Transverse colon (tissue), 4 donors: Measurements from ENCODE around the gene SCAI. TPM values are rescaled to one million over a fixed set of nuclear protein-coding genes. Genes with fewer than 3 reads are reported as not detected.
A peak's percentile ranks its signal among the peaks of the same experiment; 100 is the strongest.

Experiments used
- DNase-seq: peaks from one replicate; pipeline ENCODE4 v3.0.0-alpha.2; 2019
- H3K27ac ChIP-seq, 4 donors: fragments of 200-600 bp; sonication (generic); 2 replicates each; pipeline ENCODE4 v1.5.1; 2016 to 2018; ENCODE audit warnings: inconsistent platforms in 4 of 4
- H3K27me3 ChIP-seq: fragments of 200-600 bp; sonication (generic); 2 replicates; pipeline ENCODE4 v1.5.1; 2017; ENCODE audit warnings: inconsistent platforms
- H3K36me3 ChIP-seq, 4 donors: fragments of 200-600 bp; sonication (generic); 2 replicates each; pipeline ENCODE4 v1.5.1; 2017 to 2019; ENCODE audit warnings: inconsistent platforms in 4 of 4
- H3K4me1 ChIP-seq, 4 donors: fragments of 200-600 bp; sonication (generic); 2 replicates each; pipeline ENCODE4 v1.5.1; 2017 to 2020; ENCODE audit warnings: inconsistent platforms in 4 of 4
- H3K4me3 ChIP-seq, 4 donors: fragments of 200-600 bp; sonication (generic); 1 replicate in 1 of 4; 2 replicates in 3 of 4; pipeline versions ENCODE4 v1.5.1 to v1.6.1; 2017 to 2019; ENCODE audit warnings: inconsistent platforms in 4 of 4
- H3K9me3 ChIP-seq, 2 donors: fragments of 200-600 bp; sonication (generic); 2 replicates each; pipeline ENCODE4 v1.5.1; 2017 to 2019; ENCODE audit warnings: inconsistent platforms in 2 of 2
- EP300 ChIP-seq: sonication (generic); formaldehyde crosslinking; IDR thresholded peaks from one replicate; pipeline ENCODE4 v1.6.1; 2017; ENCODE audit warnings: antibody characterized with exemption, low read depth
- POLR2A ChIP-seq: fragments of 450-650 bp; IDR thresholded peaks from one replicate; pipeline ENCODE4 v1.6.1; 2016; ENCODE audit warnings: antibody characterized with exemption, mild to moderate bottlenecking, moderate library complexity
- POLR2AphosphoS5 ChIP-seq, 3 donors: sonication (generic); formaldehyde crosslinking; IDR thresholded peaks; one replicate each; pipeline ENCODE4 v1.6.1; 2016; ENCODE audit warnings: antibody characterized with exemption in 3 of 3
- WGBS, 2 donors: methylation state at CpG; one replicate each; pipeline ENCODE4 v1.1.5; 2018; ENCODE audit warnings: low coverage in 1 of 2; 5-methylcytosine and 5-hydroxymethylcytosine counted together
- in situ Hi-C, 4 donors: fragments of 200-750 bp; cut with MboI; loops; one replicate each; pipeline versions ENCODE4 v1.15.0 to v1.15.1; 2017; ENCODE audit warnings: low sequenced_read_pairs in 3 of 4, low pct_ligation_motif_present in 1 of 4, low pct_unique_long_range_greater_than_20kb in 1 of 4
- intact Hi-C: fragments of 100-400 bp; cut with DNase I; formaldehyde crosslinking; loops from one replicate; pipeline ENCODE4 v1.15.1; 2023; ENCODE audit warnings: low total_unique reads
- total RNA-seq, 4 donors: library from RNA; depleted of rRNA; stranded (reverse); fragments of >200 nt; gene quantifications; one replicate each; pipeline ENCODE4 v1.1.0, GENCODE V29; 2016
- TF ChIP-seq, protein P1 (sequence below), 5 experiments: fragments of 200-600 bp in 3 of 5; fragments of 450-650 bp in 2 of 5; sonication (generic) in 3 of 5; IDR thresholded peaks; 1 replicate in 2 of 5; 2 replicates in 3 of 5; pipeline ENCODE4 v1.5.1; 2016 to 2017; ENCODE audit warnings: antibody characterized with exemption in 5 of 5, inconsistent platforms in 3 of 5, mild to moderate bottlenecking in 2 of 5, moderate library complexity in 1 of 5

The SCAI gene
- total RNA-seq, 4 donors from 2014 or later: 10.4 to 38.6 (median 13.2) TPM

GRCh38 chr9:125074976-125075375, 68.4 kb downstream of the SCAI start:
- TF ChIP-seq POLR2A: no peak
- TF ChIP-seq EP300: no peak
- TF ChIP-seq POLR2AphosphoS5 (IDR thresholded peaks at IDR 0.05): no peak
- Histone ChIP-seq H3K27me3 (no peaks in the 10 kb centered on the region), H3K36me3 (no peaks in the 10 kb centered on the region), H3K4me3 (no peak overlapping the region), H3K9me3 (no peaks in the 10 kb centered on the region), H3K27ac (no peak overlapping the region), H3K4me1 (no peaks in the 10 kb centered on the region)
- in situ Hi-C loops: no loop called here
- intact Hi-C loops: no loop called here
- 81 to 89% methylated on average over 2 of the region's 2 CpGs for WGBS, 2 donors
- no peak for DNase-seq

DNA sequence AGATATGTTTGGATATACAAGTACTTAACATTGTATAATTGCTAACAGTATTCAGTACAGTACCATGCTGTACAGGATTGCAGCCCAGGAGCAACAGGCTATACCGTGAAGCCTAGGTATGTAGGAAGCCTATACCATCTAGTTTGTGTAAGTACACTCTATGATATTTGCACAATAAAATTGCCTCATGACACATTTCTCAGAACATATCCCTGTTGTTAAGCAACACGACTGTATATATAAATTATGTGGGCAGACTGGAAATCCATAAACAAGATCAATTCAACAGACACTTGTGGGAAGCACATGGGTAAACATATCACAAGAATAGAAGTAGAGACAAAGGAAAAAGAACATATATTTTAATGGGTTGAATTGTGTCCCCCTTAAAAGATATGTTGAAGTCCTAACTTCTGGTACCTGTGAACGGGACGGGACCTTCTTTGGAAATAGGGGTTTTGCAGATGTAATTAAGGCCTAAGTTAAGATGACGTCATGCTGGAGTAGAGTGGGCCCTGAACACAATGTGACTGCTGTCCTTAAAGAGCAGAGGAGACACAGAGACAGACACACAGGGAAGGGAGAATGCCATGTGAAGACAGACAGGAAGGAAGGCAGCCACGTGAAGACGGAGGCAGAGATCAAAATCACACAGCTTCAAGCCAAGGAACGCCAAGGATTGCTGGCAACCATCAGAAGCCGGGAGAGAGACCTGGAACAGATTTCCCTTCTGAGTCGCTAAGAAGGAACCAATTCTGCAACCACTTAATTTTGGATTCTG, 76.3 kb downstream of the SCAI start:
- in situ Hi-C loops (no loop called here), intact Hi-C loops (no loop called here)
- H3K36me3 ChIP-seq: no peaks in the 10 kb centered on the region
- H3K27me3 ChIP-seq: no peaks in the 10 kb centered on the region
- H3K9me3 ChIP-seq: no peaks in the 10 kb centered on the region
- peaks cover 0 to 13% (median 4%) of the 10 kb centered on the region in 4 donors for H3K4me1 ChIP-seq
- peak overlapping the region; percentile 3 to 40 (median 24) for H3K27ac ChIP-seq
- WGBS, 2 donors: 60 to 68% methylated on average over 10 of the region's 10 CpGs
- H3K4me3 ChIP-seq: no peak overlapping the region
- TF ChIP-seq, protein P1, sequence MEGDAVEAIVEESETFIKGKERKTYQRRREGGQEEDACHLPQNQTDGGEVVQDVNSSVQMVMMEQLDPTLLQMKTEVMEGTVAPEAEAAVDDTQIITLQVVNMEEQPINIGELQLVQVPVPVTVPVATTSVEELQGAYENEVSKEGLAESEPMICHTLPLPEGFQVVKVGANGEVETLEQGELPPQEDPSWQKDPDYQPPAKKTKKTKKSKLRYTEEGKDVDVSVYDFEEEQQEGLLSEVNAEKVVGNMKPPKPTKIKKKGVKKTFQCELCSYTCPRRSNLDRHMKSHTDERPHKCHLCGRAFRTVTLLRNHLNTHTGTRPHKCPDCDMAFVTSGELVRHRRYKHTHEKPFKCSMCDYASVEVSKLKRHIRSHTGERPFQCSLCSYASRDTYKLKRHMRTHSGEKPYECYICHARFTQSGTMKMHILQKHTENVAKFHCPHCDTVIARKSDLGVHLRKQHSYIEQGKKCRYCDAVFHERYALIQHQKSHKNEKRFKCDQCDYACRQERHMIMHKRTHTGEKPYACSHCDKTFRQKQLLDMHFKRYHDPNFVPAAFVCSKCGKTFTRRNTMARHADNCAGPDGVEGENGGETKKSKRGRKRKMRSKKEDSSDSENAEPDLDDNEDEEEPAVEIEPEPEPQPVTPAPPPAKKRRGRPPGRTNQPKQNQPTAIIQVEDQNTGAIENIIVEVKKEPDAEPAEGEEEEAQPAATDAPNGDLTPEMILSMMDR (IDR thresholded peaks at IDR 0.05): no peak
- no peak for TF ChIP-seq EP300
- TF ChIP-seq POLR2A: no peak
- no peak for TF ChIP-seq POLR2AphosphoS5 (IDR thresholded peaks at IDR 0.05)
- DNase-seq: no peak

DNA sequence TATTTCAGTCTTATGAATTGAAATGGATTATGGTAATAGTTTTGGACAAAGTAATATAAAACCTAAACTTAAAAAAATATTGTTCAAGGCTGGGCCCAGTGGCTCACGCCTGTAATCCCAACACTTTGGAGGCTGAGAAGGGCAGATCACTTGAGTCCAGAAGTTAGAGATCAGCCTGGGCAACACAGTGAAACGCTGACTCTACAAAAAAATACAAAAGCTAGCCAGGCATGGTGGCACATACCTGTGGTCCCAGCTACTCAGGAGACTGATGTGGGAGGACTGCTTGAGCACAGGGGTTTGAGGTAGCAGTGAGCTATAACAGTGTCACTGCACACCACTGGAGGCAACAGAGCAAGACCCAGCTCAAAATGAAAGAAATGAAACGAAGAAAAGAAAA, 81.9 kb downstream of the SCAI start:
- Histone ChIP-seq H3K27ac (no peak overlapping the region), H3K4me1 (peaks cover 0 to under 1% (median 0%) of the 10 kb centered on the region in 4 donors), H3K27me3 (no peaks in the 10 kb centered on the region), H3K9me3 (no peaks in the 10 kb centered on the region), H3K36me3 (no peaks in the 10 kb centered on the region), H3K4me3 (no peak overlapping the region)
- TF ChIP-seq, protein P1 (IDR thresholded peaks at IDR 0.05): no peak
- TF ChIP-seq EP300 (no peak), POLR2AphosphoS5 (IDR thresholded peaks at IDR 0.05) (no peak), POLR2A (no peak)
- in situ Hi-C loops: no loop called here
- DNase-seq: no peak
- intact Hi-C loops: no loop called here
- 81 to 86% methylated on average over 2 to 3 of the region's 3 CpGs for whole genome bisulfite sequencing, 2 donors

DNA sequence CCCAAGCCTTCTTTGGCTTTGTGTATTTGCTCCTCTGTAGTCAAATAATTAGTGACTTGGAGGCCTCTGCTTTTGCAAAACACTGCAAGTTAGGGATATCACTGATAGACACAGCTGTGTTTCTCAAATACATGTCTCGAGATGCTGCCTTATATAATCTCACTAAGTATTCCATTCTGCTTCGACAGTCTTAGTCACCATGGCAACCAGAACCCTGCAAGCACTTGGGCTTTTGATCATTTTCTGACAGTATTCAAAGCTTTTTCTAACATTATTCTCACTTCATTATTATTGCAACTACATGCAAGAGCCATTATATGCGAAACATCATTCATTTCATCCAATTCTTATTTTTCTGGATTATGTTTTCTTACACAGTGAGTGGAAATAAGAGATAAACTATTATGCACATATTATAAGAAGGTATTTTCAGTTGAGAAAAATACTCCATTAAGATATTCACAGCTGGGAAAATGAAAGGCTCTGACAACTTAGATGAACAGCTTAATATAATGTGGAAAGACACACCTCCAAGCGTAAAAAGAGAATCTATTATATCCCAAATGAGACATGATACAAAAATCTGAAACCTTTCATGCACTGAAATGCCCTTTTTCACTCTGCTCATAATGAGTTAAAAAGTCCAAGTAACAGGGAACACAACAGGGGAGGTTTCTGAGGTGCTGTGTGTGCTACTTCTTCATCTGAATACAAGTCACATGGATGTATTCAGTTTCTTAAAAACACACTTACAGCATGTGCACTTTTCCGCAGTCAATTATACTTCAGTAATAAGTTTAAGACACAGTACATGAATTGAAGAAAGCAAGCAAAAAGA, 93.9 kb downstream of the SCAI start:
- no peak overlapping the region for H3K27ac ChIP-seq
- no peaks in the 10 kb centered on the region for H3K9me3 ChIP-seq
- intact Hi-C loops (no loop called here), in situ Hi-C loops (no loop called here)
- H3K4me1 ChIP-seq: no peaks in the 10 kb centered on the region
- H3K36me3 ChIP-seq: no peaks in the 10 kb centered on the region
- TF ChIP-seq EP300: no peak
- TF ChIP-seq POLR2A: no peak
- TF ChIP-seq POLR2AphosphoS5 (IDR thresholded peaks at IDR 0.05): no peak
- TF ChIP-seq, protein P1 (IDR thresholded peaks at IDR 0.05): no peak
- 86 to 90% methylated on average over 5 of the region's 5 CpGs for WGBS, 2 donors
- no peaks in the 10 kb centered on the region for H3K27me3 ChIP-seq
- H3K4me3 ChIP-seq: no peak overlapping the region
- no peak for DNase-seq
